GM12864 (cell line): Measurements from ENCODE around the gene LGALS16.
"Not testable (repeated sequence)": the region's sequence is repeated elsewhere in the genome, so short reads cannot be mapped to it uniquely, and the experiment has no call there.

Experiments
- DNase-seq: peaks from one replicate; pipeline ENCODE4 v3.0.0-alpha.2; 2011; ENCODE audit warnings: low read depth
- H3K4me3 ChIP-seq: 2 replicates; pipeline ENCODE4 v1.5.1; 2011; ENCODE audit warnings: mild to moderate bottlenecking, low read depth, low read length, control low read depth
- CTCF ChIP-seq: IDR thresholded peaks from 2 replicates; pipeline ENCODE4 v1.5.1; 2011; ENCODE audit warnings: low read depth, mild to moderate bottlenecking, moderate library complexity, low read length, control low read depth, inconsistent platforms; ENCODE audit errors: missing control alignments

The LGALS16 gene

GRCh38 chr19:39659791-39660190, 4.1 kb downstream of the LGALS16 start:
- H3K4me3 ChIP-seq: no peak overlapping the region
- TF ChIP-seq CTCF: no peak
- no peak for DNase-seq

- no peak overlapping the region for H3K4me3 ChIP-seq
- TF ChIP-seq CTCF: no peak
- no peak for DNase-seq
These were observed 4.9 kb downstream of the LGALS16 start for GRCh38 chr19:39660661-39661060.

- no peak overlapping the region for H3K4me3 ChIP-seq
- no peak for DNase-seq
- TF ChIP-seq CTCF: no peak
These were observed 5.9 kb downstream of the LGALS16 start for GRCh38 chr19:39661565-39661964.

- not testable (repeated sequence) for DNase-seq, H3K4me3 ChIP-seq
These were observed 14.1 kb downstream of the LGALS16 start for GRCh38 chr19:39669860-39670259.

- DNase-seq: no peak
- no peak for TF ChIP-seq CTCF
- no peak overlapping the region for H3K4me3 ChIP-seq
These were observed 15.3 kb downstream of the LGALS16 start for GRCh38 chr19:39670998-39671397.

GRCh38 chr19:39671739-39672363, 16.1 kb downstream of the LGALS16 start:
- peak; percentile 68 for TF ChIP-seq CTCF
- H3K4me3 ChIP-seq: no peak overlapping the region
- peak; percentile 48 for DNase-seq

- TF ChIP-seq CTCF: no peak
- H3K4me3 ChIP-seq: no peak overlapping the region
- DNase-seq: no peak
These were observed 16.8 kb downstream of the LGALS16 start for GRCh38 chr19:39672473-39672872.
